GM12801 (cell line): ENCODE measurements around the gene CAPRIN1.

ENCODE experiments used
- CTCF ChIP-seq: IDR thresholded peaks from one replicate; pipeline ENCODE4 v1.5.1; 2011; ENCODE audit warnings: control low read depth; ENCODE audit not compliant: insufficient read length; ENCODE audit errors: extremely low read depth

The CAPRIN1 gene

GRCh38 chr11:34021977-34022735 is 29.4 kb upstream of the CAPRIN1 start:
- TF ChIP-seq CTCF: no peak

- TF ChIP-seq CTCF: no peak
These were observed 25.1 kb upstream of the CAPRIN1 start for GRCh38 chr11:34026432-34026831.

- no peak for TF ChIP-seq CTCF
These were observed 23.8 kb upstream of the CAPRIN1 start for GRCh38 chr11:34027516-34028408.

GRCh38 chr11:34028425-34028824 is 23.1 kb upstream of the CAPRIN1 start:
- TF ChIP-seq CTCF: no peak

- no peak for TF ChIP-seq CTCF
These were observed 22.4 kb upstream of the CAPRIN1 start for GRCh38 chr11:34029176-34029575.

GRCh38 chr11:34030382-34030781 is 21.1 kb upstream of the CAPRIN1 start:
- no peak for TF ChIP-seq CTCF

GRCh38 chr11:34033399-34033798 is 18.1 kb upstream of the CAPRIN1 start:
- TF ChIP-seq CTCF: no peak
